GM23248 (cell line): ENCODE measurements around the gene ROCK2.

ENCODE experiments used
- EZH2 ChIP-seq: fragments of 200-600 bp; sonication (generic); IDR thresholded peaks from 2 replicates; pipeline ENCODE4 v1.6.1; 2018; ENCODE audit warnings: antibody characterized with exemption, mild to moderate bottlenecking; ENCODE audit not compliant: insufficient read depth, poor library complexity, severe bottlenecking
- EZH2phosphoT487 ChIP-seq: fragments of 200-600 bp; sonication (generic); IDR thresholded peaks from 2 replicates; pipeline ENCODE4 v1.6.1; 2018; ENCODE audit warnings: antibody characterized with exemption, moderate library complexity, mild to moderate bottlenecking, low read depth; ENCODE audit not compliant: insufficient read depth

DNA sequence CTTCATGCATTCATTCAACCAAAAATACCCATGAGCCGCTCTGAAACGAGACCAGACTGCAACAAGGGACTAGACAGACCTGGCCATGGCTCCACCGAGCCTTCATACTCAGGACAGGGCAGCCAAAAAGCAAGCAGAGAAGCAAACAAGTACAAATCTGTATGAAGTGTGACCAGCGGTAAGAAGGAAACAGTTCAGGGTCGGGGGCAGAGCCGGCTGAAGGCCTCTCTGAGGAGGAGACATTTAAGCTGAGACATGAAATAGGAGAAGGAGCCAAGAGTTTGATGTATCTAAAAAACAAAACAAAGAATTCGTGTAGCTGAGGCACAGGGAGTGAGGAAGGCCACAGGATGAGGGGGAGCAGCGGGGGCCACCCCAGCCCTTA is 210.5 kb downstream of the ROCK2 start:
- TF ChIP-seq EZH2 (no peak), EZH2phosphoT487 (no peak)
